ENCODE measurements around the gene ZCCHC14.
A peak's percentile ranks its signal among the peaks of the same experiment; 100 is the strongest.
"Not testable (repeated sequence)": the region's sequence is repeated elsewhere in the genome, so short reads cannot be mapped to it uniquely, and the experiment has no call there.

ZCCHC14 gene

GRCh38 chr16:87404764-87405625 is 87.8 kb downstream of the ZCCHC14 start:
- no peak for DNase-seq

GRCh38 chr16:87395181-87395842 is 97.5 kb downstream of the ZCCHC14 start:
- DNase-seq = no peak

- DNase-seq = no peak
These were observed 99.2 kb downstream of the ZCCHC14 start for GRCh38 chr16:87393680-87394055.

- peak; percentile 21 to 25 for DNase-seq
These were observed 99.8 kb downstream of the ZCCHC14 start for GRCh38 chr16:87392821-87393679.

- peak; percentile 92 to 94 for DNase-seq
These were observed 100.6 kb downstream of the ZCCHC14 start, which contains the start of gene MAP1LC3B for GRCh38 chr16:87391950-87392820. Gene MAP1LC3B (plus strand): TSS chr16:87392336. CDS start chr16:87392428, 92 bp downstream.

GRCh38 chr16:87391324-87391949 is 101.4 kb downstream of the ZCCHC14 start:
- no peak for DNase-seq

GRCh38 chr16:87390641-87391323 is 102.0 kb downstream of the ZCCHC14 start:
- DNase-seq = no peak

GRCh38 chr16:87389914-87390313 is 102.9 kb downstream of the ZCCHC14 start:
- DNase-seq = not testable (repeated sequence)

- DNase-seq = no peak
These were observed 103.6 kb downstream of the ZCCHC14 start for GRCh38 chr16:87389245-87389644.

GRCh38 chr16:87388818-87389134 is 104.0 kb downstream of the ZCCHC14 start:
- no peak for DNase-seq

- DNase-seq = peak; percentile 82 to 83
These were observed 104.6 kb downstream of the ZCCHC14 start for GRCh38 chr16:87387942-87388817.

GRCh38 chr16:87384875-87385167 is 108.0 kb downstream of the ZCCHC14 start:
- DNase-seq = not testable (repeated sequence)

GRCh38 chr16:87384162-87384874 is 108.5 kb downstream of the ZCCHC14 start:
- no peak for DNase-seq

- peak; percentile 84 to 86 for DNase-seq
These were observed 109.2 kb downstream of the ZCCHC14 start, which contains the start of gene FBXO31 for GRCh38 chr16:87383505-87384161. Gene FBXO31 (minus strand): TSS chr16:87383776. CDS start chr16:87383744, 32 bp downstream.

GRCh38 chr16:87382023-87382785 is 110.6 kb downstream of the ZCCHC14 start:
- DNase-seq = no peak

- no peak for DNase-seq
These were observed 111.9 kb downstream of the ZCCHC14 start for GRCh38 chr16:87380881-87381280.

GRCh38 chr16:87380403-87380802 is 112.4 kb downstream of the ZCCHC14 start:
- DNase-seq = no peak

- not testable (repeated sequence) for DNase-seq
These were observed 113.5 kb downstream of the ZCCHC14 start for GRCh38 chr16:87379312-87379752.

Measured in activated CD4-positive, alpha-beta T cell treated with anti-CD3 and anti-CD28 coated beads, Interleukin-2, amount 50 U/mL, for 4 hours (primary cell).